Keratinocyte (primary cell): Measurements from ENCODE around the gene SPATA2. TPM values are rescaled to one million over a fixed set of nuclear protein-coding genes. Genes with fewer than 3 reads are reported as not detected.

Experiments
- DNase-seq: peaks from one replicate; pipeline ENCODE4 v3.0.0-alpha.2; 2011; ENCODE audit warnings: low read depth, missing footprints, low spot score
- FAIRE-seq: peaks from 2 replicates; lab custom pipeline; 2011; peaks lifted over from hg19 to GRCh38; lab: Jason Lieb, UNC
- H2AFZ ChIP-seq: 2 replicates; pipeline ENCODE4 v1.6.0; 2012; ENCODE audit warnings: low read length, control low read depth, inconsistent platforms; ENCODE audit not compliant: control insufficient read depth
- H3K27ac ChIP-seq: 2 replicates; pipeline ENCODE4 v1.5.1; 2011; ENCODE audit warnings: low read length; ENCODE audit not compliant: control insufficient read depth, insufficient read depth
- H3K27me3 ChIP-seq: 3 replicates; pipeline ENCODE4 v1.6.0; 2011; ENCODE audit warnings: low read length; ENCODE audit not compliant: control insufficient read depth, insufficient read depth; ENCODE audit errors: extremely low read depth
- H3K36me3 ChIP-seq, 2 experiments: 2 replicates in 1 of 2; 3 replicates in 1 of 2; pipeline ENCODE4 v1.5.1; 2011; ENCODE audit warnings: low read length in 2 of 2, mild to moderate bottlenecking in 1 of 2; ENCODE audit not compliant: control insufficient read depth in 2 of 2, insufficient read depth in 2 of 2; ENCODE audit errors: extremely low read depth in 1 of 2
- H3K4me1 ChIP-seq: 3 replicates; pipeline ENCODE4 v1.5.1; 2011; ENCODE audit warnings: low read length; ENCODE audit not compliant: control insufficient read depth, insufficient read depth; ENCODE audit errors: extremely low read depth
- H3K4me2 ChIP-seq: 3 replicates; pipeline ENCODE4 v1.6.0; 2011; ENCODE audit warnings: low read depth, low read length; ENCODE audit not compliant: control insufficient read depth, insufficient read depth; ENCODE audit errors: extremely low read depth
- H3K4me3 ChIP-seq, 3 experiments: fragments of 200-600 bp in 1 of 3; sonication (generic) in 1 of 3; 2 replicates in 2 of 3; 3 replicates in 1 of 3; pipeline ENCODE4 v1.5.1; 2011 to 2016; ENCODE audit warnings: low read length in 3 of 3, mild to moderate bottlenecking in 3 of 3, control low read depth in 2 of 3, inconsistent platforms in 1 of 3, low read depth in 1 of 3, mixed read lengths in 1 of 3, mixed run types in 1 of 3, moderate library complexity in 1 of 3; ENCODE audit not compliant: control insufficient read depth in 2 of 3, insufficient read depth in 2 of 3; ENCODE audit errors: extremely low read depth in 1 of 3
- H3K79me2 ChIP-seq: 2 replicates; pipeline ENCODE4 v1.6.0; 2012; ENCODE audit warnings: low read length; ENCODE audit not compliant: control insufficient read depth, insufficient read depth
- H3K9ac ChIP-seq: 3 replicates; pipeline ENCODE4 v1.6.0; 2011; ENCODE audit warnings: low read length; ENCODE audit not compliant: control insufficient read depth, insufficient read depth; ENCODE audit errors: extremely low read depth
- H3K9me1 ChIP-seq: 3 replicates; pipeline ENCODE4 v1.6.0; 2011; ENCODE audit warnings: low read length; ENCODE audit not compliant: control insufficient read depth, insufficient read depth; ENCODE audit errors: extremely low read depth
- H3K9me3 ChIP-seq: 2 replicates; pipeline ENCODE4 v1.5.1; 2012; ENCODE audit warnings: low read depth, low read length; ENCODE audit not compliant: control insufficient read depth
- H4K20me1 ChIP-seq: 3 replicates; pipeline ENCODE4 v1.6.0; 2011; ENCODE audit warnings: low read length; ENCODE audit not compliant: control insufficient read depth, insufficient read depth; ENCODE audit errors: extremely low read depth
- EZH2 ChIP-seq: IDR thresholded peaks from one replicate; pipeline ENCODE4 v1.6.1; 2012; ENCODE audit warnings: inconsistent platforms, mild to moderate bottlenecking, low read length, moderate library complexity
- dilution Hi-C: fragments of 300-500 bp; cut with MboI; formaldehyde crosslinking; loops from one replicate; pipeline ENCODE4 v1.7.0; 2020; ENCODE audit warnings: low sequenced_read_pairs; ENCODE audit not compliant: extremely low pct_ligation_motif_present
- polyA plus RNA-seq, 5 experiments: library from polyadenylated mRNA; depleted of rRNA in 3 of 5; stranded (reverse) in 3 of 5; stranded (forward) in 1 of 5; unstranded in 1 of 5; fragments of >200 nt; gene quantifications; 1 replicate in 1 of 5; 2 replicates in 3 of 5; 3 replicates in 1 of 5; pipeline versions ENCODE4 v1.2.1 to v1.2.3, GENCODE V29; 2011 to 2012; ENCODE audit warnings: missing spikeins in 2 of 5, low read depth in 1 of 5, low replicate concordance in 1 of 5
- TF ChIP-seq, protein P1 (sequence below), 3 experiments: IDR thresholded peaks in 1 of 3; conservative IDR thresholded peaks in 1 of 3; optimal IDR thresholded peaks in 1 of 3; 2 replicates in 2 of 3; 3 replicates in 1 of 3; pipeline versions ENCODE3 to v1.5.1; 2011; ENCODE audit warnings: low read length in 3 of 3, mild to moderate bottlenecking in 3 of 3, moderate library complexity in 2 of 3, control low read depth in 1 of 3, inconsistent platforms in 1 of 3; ENCODE audit not compliant: insufficient read depth in 2 of 3; ENCODE audit errors: extremely low read depth in 1 of 3

Gene SPATA2
- polyA plus RNA-seq, 1 donor (not counting 4 experiments of a cell fraction or from before 2014, with no cell fraction given): 3.2 TPM

DNA sequence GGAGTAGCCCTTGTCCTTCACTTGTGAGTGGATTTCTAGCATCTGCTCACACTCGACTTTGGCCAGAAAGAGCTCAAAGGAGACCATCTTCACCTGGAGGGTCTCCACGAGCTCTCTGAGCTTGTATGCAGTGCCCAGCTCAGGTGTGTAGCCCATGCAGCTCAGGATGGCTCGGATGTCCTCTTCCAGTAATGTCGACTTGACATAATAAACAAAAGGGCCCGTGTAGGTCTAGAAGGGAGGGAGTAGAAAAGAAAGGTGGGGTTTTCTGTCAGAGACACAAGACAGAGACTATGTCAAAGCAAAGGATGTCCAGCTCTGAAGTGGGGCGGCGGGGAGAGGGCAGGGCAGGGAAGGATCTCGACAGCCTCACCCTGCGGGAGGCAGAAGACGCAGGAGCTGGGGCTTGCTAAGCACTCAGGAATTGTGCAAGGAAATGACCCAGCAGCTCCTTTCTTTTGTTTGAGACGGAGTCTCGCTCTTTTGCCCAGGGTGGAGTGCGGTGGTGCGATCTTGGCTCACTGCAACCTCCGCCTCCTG, 8.6 kb downstream of the SPATA2 start:
- Histone ChIP-seq H3K79me2 (peaks cover 29% of the 10 kb centered on the region), H3K9ac (no peak overlapping the region), H3K4me1 (no peaks in the 10 kb centered on the region), H3K27me3 (no peaks in the 10 kb centered on the region), H3K36me3 (peaks cover 20 to 33% of the 10 kb centered on the region in 2 experiments), H3K9me1 (no peaks in the 10 kb centered on the region), H3K4me3 (no peak overlapping the region), H3K27ac (no peak overlapping the region), H3K9me3 (no peaks in the 10 kb centered on the region), H4K20me1 (peaks cover 6% of the 10 kb centered on the region), H2AFZ (no peak overlapping the region), H3K4me2 (no peak overlapping the region)
- no peak for FAIRE-seq
- no peak for DNase-seq
- TF ChIP-seq EZH2: no peak
- TF ChIP-seq, protein P1, sequence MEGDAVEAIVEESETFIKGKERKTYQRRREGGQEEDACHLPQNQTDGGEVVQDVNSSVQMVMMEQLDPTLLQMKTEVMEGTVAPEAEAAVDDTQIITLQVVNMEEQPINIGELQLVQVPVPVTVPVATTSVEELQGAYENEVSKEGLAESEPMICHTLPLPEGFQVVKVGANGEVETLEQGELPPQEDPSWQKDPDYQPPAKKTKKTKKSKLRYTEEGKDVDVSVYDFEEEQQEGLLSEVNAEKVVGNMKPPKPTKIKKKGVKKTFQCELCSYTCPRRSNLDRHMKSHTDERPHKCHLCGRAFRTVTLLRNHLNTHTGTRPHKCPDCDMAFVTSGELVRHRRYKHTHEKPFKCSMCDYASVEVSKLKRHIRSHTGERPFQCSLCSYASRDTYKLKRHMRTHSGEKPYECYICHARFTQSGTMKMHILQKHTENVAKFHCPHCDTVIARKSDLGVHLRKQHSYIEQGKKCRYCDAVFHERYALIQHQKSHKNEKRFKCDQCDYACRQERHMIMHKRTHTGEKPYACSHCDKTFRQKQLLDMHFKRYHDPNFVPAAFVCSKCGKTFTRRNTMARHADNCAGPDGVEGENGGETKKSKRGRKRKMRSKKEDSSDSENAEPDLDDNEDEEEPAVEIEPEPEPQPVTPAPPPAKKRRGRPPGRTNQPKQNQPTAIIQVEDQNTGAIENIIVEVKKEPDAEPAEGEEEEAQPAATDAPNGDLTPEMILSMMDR (optimal IDR thresholded peaks at IDR 0.05 in 1 of 3, IDR thresholded peaks at IDR 0.05 in 1 of 3, conservative IDR thresholded peaks at IDR 0.05 in 1 of 3; ENCODE audit: extremely low read depth in 1 of 3, insufficient read depth in 2 of 3, low read length in 3 of 3): no peak
- dilution Hi-C loops: no loop called here

DNA sequence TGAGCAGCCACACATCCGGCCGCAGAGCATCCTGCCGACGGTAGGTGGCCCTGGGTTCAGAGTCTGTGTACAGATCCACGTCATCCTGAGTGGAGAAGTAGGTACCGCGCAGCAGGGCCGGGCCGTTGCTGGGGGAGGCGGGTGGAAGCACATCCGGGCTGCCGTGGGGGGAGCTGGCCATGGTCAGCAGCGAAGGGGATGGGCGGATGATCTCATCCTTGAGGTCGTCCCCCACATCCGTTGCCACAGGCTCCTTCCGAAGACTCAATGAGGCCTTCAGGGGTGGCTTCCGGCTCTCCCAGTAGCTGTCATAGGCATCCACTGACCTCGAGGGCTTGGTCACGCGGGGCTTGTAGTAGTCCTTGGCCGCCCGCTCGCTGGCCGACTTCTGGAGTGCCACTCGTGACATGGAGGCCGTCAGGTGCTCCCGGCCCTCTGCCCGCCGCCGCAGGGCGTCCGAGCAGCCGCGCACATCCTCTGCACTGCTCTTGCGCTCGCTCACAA, 9.2 kb downstream of the SPATA2 start:
- FAIRE-seq (no peak), DNase-seq (no peak)
- peaks cover 6% of the 10 kb centered on the region for H4K20me1 ChIP-seq
- no peak overlapping the region for H3K9ac ChIP-seq
- peaks cover 24% of the 10 kb centered on the region for H3K79me2 ChIP-seq
- no peak overlapping the region for H3K27ac ChIP-seq
- no peaks in the 10 kb centered on the region for H3K9me1 ChIP-seq
- TF ChIP-seq, protein P1 (optimal IDR thresholded peaks at IDR 0.05 in 1 of 3, IDR thresholded peaks at IDR 0.05 in 1 of 3, conservative IDR thresholded peaks at IDR 0.05 in 1 of 3; ENCODE audit: extremely low read depth in 1 of 3, insufficient read depth in 2 of 3, low read length in 3 of 3): no peak
- no peak for TF ChIP-seq EZH2
- no peaks in the 10 kb centered on the region for H3K4me1 ChIP-seq
- H2AFZ ChIP-seq: no peak overlapping the region
- peaks cover 19 to 33% of the 10 kb centered on the region in 2 experiments for H3K36me3 ChIP-seq
- no peaks in the 10 kb centered on the region for H3K9me3 ChIP-seq
- dilution Hi-C loops: no loop called here
- H3K27me3 ChIP-seq: no peaks in the 10 kb centered on the region
- no peak overlapping the region for H3K4me3 ChIP-seq
- no peak overlapping the region for H3K4me2 ChIP-seq
